Right atrium auricular region (tissue), 2 donors: ENCODE data around the gene GP9. TPM values are rescaled to one million over a fixed set of nuclear protein-coding genes. Genes with fewer than 3 reads are reported as not detected.
A peak's percentile ranks its signal among the peaks of the same experiment; 100 is the strongest.
"Not testable (repeated sequence)": the region's sequence is repeated elsewhere in the genome, so short reads cannot be mapped to it uniquely, and the experiment has no call there.

Source experiments
- DNase-seq: peaks from one replicate; pipeline ENCODE4 v3.0.0-alpha.2; 2019; ENCODE audit warnings: low spot score
- H3K27ac ChIP-seq, 2 donors: fragments of 200-600 bp; sonication (generic); 1 replicate in 1 of 2; 2 replicates in 1 of 2; pipeline ENCODE4 v1.5.1; 2016 to 2019
- H3K27me3 ChIP-seq, 2 donors: fragments of 200-600 bp; sonication (generic); one replicate each; pipeline versions ENCODE4 v1.5.1 to v1.6.0; 2017 to 2019
- H3K36me3 ChIP-seq: fragments of 200-600 bp; sonication (generic); one replicate; pipeline ENCODE4 v1.5.1; 2016
- H3K4me1 ChIP-seq, 2 donors: fragments of 200-600 bp; sonication (generic); one replicate each; pipeline versions ENCODE4 v1.5.1 to v1.6.0; 2017 to 2019
- H3K4me3 ChIP-seq, 2 donors: fragments of 200-600 bp; sonication (generic); 1 replicate in 1 of 2; 2 replicates in 1 of 2; pipeline ENCODE4 v1.5.1; 2017 to 2019; ENCODE audit warnings: mild to moderate bottlenecking in 1 of 2, moderate library complexity in 1 of 2
- H3K9me3 ChIP-seq, 2 donors: fragments of 200-600 bp; sonication (generic); one replicate each; pipeline ENCODE4 v1.5.1; 2019
- total RNA-seq, 2 donors: library from RNA; depleted of rRNA; stranded (reverse); fragments of >200 nt; gene quantifications; one replicate each; pipeline ENCODE4 v1.1.0, GENCODE V29; 2016
- TF ChIP-seq, protein P1 (sequence below), 2 donors: fragments of 200-600 bp; sonication (generic); IDR thresholded peaks; one replicate each; pipeline ENCODE4 v1.5.1; 2019; ENCODE audit warnings: antibody characterized with exemption in 2 of 2

GP9 gene
- total RNA-seq, 2 donors from 2014 or later = not detected

GRCh38 chr3:129065016-129065719 lies 4.6 kb downstream of the GP9 start:
- H3K4me1 ChIP-seq = peaks cover 0 to 10% of the 10 kb centered on the region in 2 donors
- no peaks in the 10 kb centered on the region for H3K36me3 ChIP-seq
- DNase-seq = no peak
- H3K27ac ChIP-seq = no peak overlapping the region
- H3K4me3 ChIP-seq = no peak overlapping the region
- no peaks in the 10 kb centered on the region for H3K27me3 ChIP-seq
- TF ChIP-seq, protein P1, sequence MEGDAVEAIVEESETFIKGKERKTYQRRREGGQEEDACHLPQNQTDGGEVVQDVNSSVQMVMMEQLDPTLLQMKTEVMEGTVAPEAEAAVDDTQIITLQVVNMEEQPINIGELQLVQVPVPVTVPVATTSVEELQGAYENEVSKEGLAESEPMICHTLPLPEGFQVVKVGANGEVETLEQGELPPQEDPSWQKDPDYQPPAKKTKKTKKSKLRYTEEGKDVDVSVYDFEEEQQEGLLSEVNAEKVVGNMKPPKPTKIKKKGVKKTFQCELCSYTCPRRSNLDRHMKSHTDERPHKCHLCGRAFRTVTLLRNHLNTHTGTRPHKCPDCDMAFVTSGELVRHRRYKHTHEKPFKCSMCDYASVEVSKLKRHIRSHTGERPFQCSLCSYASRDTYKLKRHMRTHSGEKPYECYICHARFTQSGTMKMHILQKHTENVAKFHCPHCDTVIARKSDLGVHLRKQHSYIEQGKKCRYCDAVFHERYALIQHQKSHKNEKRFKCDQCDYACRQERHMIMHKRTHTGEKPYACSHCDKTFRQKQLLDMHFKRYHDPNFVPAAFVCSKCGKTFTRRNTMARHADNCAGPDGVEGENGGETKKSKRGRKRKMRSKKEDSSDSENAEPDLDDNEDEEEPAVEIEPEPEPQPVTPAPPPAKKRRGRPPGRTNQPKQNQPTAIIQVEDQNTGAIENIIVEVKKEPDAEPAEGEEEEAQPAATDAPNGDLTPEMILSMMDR (IDR thresholded peaks at IDR 0.05) = no peak
- no peaks in the 10 kb centered on the region for H3K9me3 ChIP-seq

GRCh38 chr3:129065720-129066073 lies 5.1 kb downstream of the GP9 start:
- no peaks in the 10 kb centered on the region for H3K9me3 ChIP-seq
- no peaks in the 10 kb centered on the region for H3K36me3 ChIP-seq
- peaks cover 0 to 10% of the 10 kb centered on the region in 2 donors for H3K4me1 ChIP-seq
- no peak for DNase-seq
- no peak overlapping the region for H3K27ac ChIP-seq
- H3K27me3 ChIP-seq = no peaks in the 10 kb centered on the region
- TF ChIP-seq, protein P1 (IDR thresholded peaks at IDR 0.05) = no peak
- no peak overlapping the region for H3K4me3 ChIP-seq

- H3K9me3 ChIP-seq, H3K27me3 ChIP-seq, H3K36me3 ChIP-seq, DNase-seq, H3K27ac ChIP-seq, H3K4me3 ChIP-seq, H3K4me1 ChIP-seq: not testable (repeated sequence)
These were observed 7.1 kb downstream of the GP9 start for GRCh38 chr3:129067719-129068118.

- TF ChIP-seq, protein P1 (IDR thresholded peaks at IDR 0.05) = no peak
- H3K27me3 ChIP-seq = no peaks in the 10 kb centered on the region
- no peaks in the 10 kb centered on the region for H3K36me3 ChIP-seq
- no peak overlapping the region for H3K27ac ChIP-seq
- no peak for DNase-seq
- no peaks in the 10 kb centered on the region for H3K9me3 ChIP-seq
- peaks cover 0 to 10% of the 10 kb centered on the region in 2 donors for H3K4me1 ChIP-seq
- H3K4me3 ChIP-seq = peak overlapping the region; percentile 20 to 44
These were observed 7.8 kb downstream of the GP9 start for GRCh38 chr3:129068291-129068886.

DNA sequence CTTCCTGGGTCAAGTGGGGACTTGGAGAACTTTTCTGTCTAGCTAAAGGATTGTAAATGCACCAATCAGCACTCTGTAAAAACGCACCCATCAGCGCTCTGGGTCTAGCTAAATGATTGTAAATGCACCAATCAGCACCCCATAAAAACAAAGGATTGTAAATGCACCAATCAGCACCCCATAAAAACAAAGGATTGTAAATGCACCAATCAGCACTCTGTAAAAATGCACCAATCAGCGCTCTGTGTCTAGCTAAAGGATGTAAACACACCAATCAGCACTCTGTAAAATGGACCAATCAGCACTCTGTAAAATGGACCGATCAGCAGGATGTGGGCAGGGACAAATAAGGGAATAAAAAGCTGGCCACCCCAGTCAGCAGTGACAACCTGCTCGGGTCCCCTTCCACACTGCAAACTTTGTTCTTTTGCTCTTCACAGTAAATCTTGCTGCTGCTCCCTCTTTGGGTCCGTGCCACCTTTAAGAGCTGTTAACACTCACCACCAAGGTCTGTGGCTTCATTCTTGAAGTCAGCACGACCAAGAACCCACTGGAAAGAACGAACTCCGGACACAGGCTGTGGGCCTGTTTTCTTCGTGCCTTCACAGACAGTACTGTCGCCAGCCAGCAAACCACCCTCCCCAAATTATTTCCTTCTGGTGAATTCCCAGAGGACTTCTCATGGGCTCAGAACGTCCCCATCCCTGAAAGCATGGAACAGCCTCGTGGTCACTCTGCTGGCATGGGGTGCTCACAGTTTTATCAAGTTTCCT lies 8.9 kb downstream of the GP9 start:
- H3K36me3 ChIP-seq, H3K27me3 ChIP-seq, DNase-seq, H3K4me3 ChIP-seq, H3K9me3 ChIP-seq, H3K4me1 ChIP-seq, H3K27ac ChIP-seq: not testable (repeated sequence)

DNA sequence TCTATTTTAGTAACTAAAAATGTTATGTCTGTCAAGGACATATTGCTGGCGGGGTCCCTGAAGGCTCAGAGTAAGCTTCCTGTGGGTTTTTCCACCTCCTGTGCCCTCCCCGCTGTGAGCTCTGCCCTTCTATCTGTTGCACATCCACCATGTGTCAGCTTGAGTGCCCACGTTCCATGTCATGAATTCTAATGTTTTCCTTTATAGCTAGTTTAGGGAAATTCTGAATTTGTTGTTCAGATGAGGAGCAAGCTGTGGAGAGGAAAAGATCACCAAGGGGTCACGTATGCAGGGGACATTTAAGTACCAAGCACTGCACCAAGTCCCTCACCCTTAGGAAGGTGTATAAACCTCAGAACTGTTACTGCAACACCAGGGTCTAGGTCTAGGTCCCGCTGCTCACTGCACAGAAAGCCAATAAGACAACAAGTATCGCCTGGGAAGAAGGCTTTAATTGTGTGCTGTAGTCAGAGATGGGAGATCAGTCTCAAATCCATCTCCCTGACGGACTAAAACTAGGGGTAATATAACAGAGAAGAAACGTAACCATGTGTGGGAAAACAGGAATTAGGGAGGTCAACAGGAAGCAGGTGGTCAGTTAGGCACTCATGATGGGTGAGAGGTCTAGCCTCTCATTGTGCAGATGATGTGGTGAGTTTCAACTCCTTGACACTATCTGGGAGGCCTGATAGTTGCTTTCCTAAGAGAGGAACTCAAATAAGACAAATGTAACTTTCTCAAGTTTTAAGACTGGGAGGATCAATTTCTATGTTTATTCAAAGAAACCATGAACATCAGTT lies 9.7 kb downstream of the GP9 start:
- no peaks in the 10 kb centered on the region for H3K27me3 ChIP-seq
- TF ChIP-seq, protein P1 (IDR thresholded peaks at IDR 0.05) = no peak
- no peaks in the 10 kb centered on the region for H3K36me3 ChIP-seq
- no peak overlapping the region for H3K4me3 ChIP-seq
- no peak overlapping the region for H3K27ac ChIP-seq
- H3K9me3 ChIP-seq = no peaks in the 10 kb centered on the region
- no peak for DNase-seq
- H3K4me1 ChIP-seq = peaks cover 0 to 10% of the 10 kb centered on the region in 2 donors
